Testis (tissue), 2 donors: ENCODE data around the gene AKAP8L.

ENCODE experiments used
- CTCF ChIP-seq, 3 experiments: fragments of 450-650 bp in 2 of 3; fragments of 200-600 bp in 1 of 3; sonication (generic) in 1 of 3; IDR thresholded peaks; one replicate each; pipeline ENCODE4 v1.5.1; 2016 to 2019; ENCODE audit warnings: antibody characterized with exemption in 3 of 3, mild to moderate bottlenecking in 2 of 3, moderate library complexity in 1 of 3
- POLR2A ChIP-seq: fragments of 450-650 bp; IDR thresholded peaks from one replicate; pipeline ENCODE4 v1.6.1; 2017; ENCODE audit warnings: antibody characterized with exemption, mild to moderate bottlenecking, moderate library complexity

- TF ChIP-seq CTCF (IDR thresholded peaks at IDR 0.05) (no peak), POLR2A (no peak)
These were observed 87.1 kb downstream of the AKAP8L start for GRCh38 chr19:15331419-15332310.
